ENCODE measurements around the gene NSMCE1. TPM values are rescaled to one million over a fixed set of nuclear protein-coding genes. Genes with fewer than 3 reads are reported as not detected.

The NSMCE1 gene
- total RNA-seq, 4 donors from 2014 or later, result 6.2 to 90.8 (median 27.2) TPM

GRCh38 chr16:27287051-27287811 lies 18.7 kb upstream of the NSMCE1 start:
- Histone ChIP-seq H3K4me3 (no peak overlapping the region), H3K27ac (peak overlapping the region in 1 of 4 donors; percentile 6), H3K36me3 (no peaks in the 10 kb centered on the region), H3K27me3 (no peaks in the 10 kb centered on the region), H3K4me1 (no peaks in the 10 kb centered on the region), H3K9me3 (no peaks in the 10 kb centered on the region)
- intact Hi-C loops (cut with DNase I; ENCODE audit: low total_unique reads) (no loop called here), in situ Hi-C loops (cut with MboI; ENCODE audit: low pct_ligation_motif_present in 1 of 4, low pct_unique_long_range_greater_than_20kb in 1 of 4, low sequenced_read_pairs in 3 of 4) (no loop called here)
- no peak for TF ChIP-seq EP300 (IDR thresholded peaks at IDR 0.05; ENCODE audit: low read depth)
- TF ChIP-seq CTCF (IDR thresholded peaks at IDR 0.05), result no peak
- TF ChIP-seq POLR2AphosphoS5 (IDR thresholded peaks at IDR 0.05), result no peak
- no peak for TF ChIP-seq POLR2A (IDR thresholded peaks at IDR 0.05)
- 90 to 95% methylated on average over 6 to 8 of the region's 8 CpGs for WGBS, 2 donors (ENCODE audit: low coverage in 1 of 2)
- no peak for DNase-seq

DNA sequence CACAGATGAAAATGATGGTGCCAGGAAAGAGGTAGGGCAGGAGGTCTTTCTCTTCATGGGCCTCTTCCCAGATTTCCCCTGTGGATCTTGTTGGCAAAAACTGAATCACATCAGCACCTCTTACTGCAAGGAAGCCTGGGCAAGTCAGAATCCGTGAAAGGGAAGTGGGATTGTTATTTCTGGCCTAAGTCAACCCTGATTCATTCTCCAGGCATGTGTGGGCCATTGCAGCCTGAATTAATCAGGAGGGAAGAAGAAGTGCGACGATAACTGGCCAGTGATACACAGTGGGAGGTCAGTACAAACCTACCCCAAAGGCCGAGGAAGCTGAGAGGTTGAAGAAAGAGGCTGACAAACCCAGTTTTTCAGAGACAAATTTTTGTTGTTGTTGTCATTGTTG lies 17.9 kb upstream of the NSMCE1 start:
- in situ Hi-C loops (cut with MboI; ENCODE audit: low pct_ligation_motif_present in 1 of 4, low pct_unique_long_range_greater_than_20kb in 1 of 4, low sequenced_read_pairs in 3 of 4), result no loop called here

GRCh38 chr16:27285676-27286196 lies 17.2 kb upstream of the NSMCE1 start:
- Histone ChIP-seq H3K36me3 (no peaks in the 10 kb centered on the region), H3K4me3 (no peak overlapping the region), H3K27ac (no peak overlapping the region), H3K4me1 (no peaks in the 10 kb centered on the region), H3K27me3 (no peaks in the 10 kb centered on the region), H3K9me3 (no peaks in the 10 kb centered on the region)
- TF ChIP-seq CTCF (IDR thresholded peaks at IDR 0.05) (no peak), POLR2AphosphoS5 (IDR thresholded peaks at IDR 0.05) (no peak)
- WGBS, 2 donors (ENCODE audit: low coverage in 1 of 2), result 60 to 76% methylated on average over 1 to 6 of the region's 6 CpGs
- intact Hi-C loops (cut with DNase I; ENCODE audit: low total_unique reads) (no loop called here), in situ Hi-C loops (cut with MboI; ENCODE audit: low pct_ligation_motif_present in 1 of 4, low pct_unique_long_range_greater_than_20kb in 1 of 4, low sequenced_read_pairs in 3 of 4) (no loop called here)
- DNase-seq, result peak; percentile 22

More for the DNA sequence above, 17.9 kb upstream of the NSMCE1 start:
- no peak for TF ChIP-seq POLR2AphosphoS5 (IDR thresholded peaks at IDR 0.05)
- no peak for TF ChIP-seq CTCF (IDR thresholded peaks at IDR 0.05)
- no peak for TF ChIP-seq EP300 (IDR thresholded peaks at IDR 0.05; ENCODE audit: low read depth)
- TF ChIP-seq POLR2A (IDR thresholded peaks at IDR 0.05), result no peak
- H3K4me3 ChIP-seq, result no peak overlapping the region
- intact Hi-C loops (cut with DNase I; ENCODE audit: low total_unique reads), result no loop called here
- peak overlapping the region in 1 of 4 donors; percentile 27 for H3K27ac ChIP-seq
- H3K27me3 ChIP-seq, result no peaks in the 10 kb centered on the region
- DNase-seq, result no peak
- 65% methylated on average over 4 of the region's 4 CpGs; no CpG with 5 or more reads in 1 of the 2 donors for WGBS, 2 donors (ENCODE audit: low coverage in 1 of 2)
- H3K4me1 ChIP-seq, result no peaks in the 10 kb centered on the region
- no peaks in the 10 kb centered on the region for H3K36me3 ChIP-seq
- no peaks in the 10 kb centered on the region for H3K9me3 ChIP-seq

DNA sequence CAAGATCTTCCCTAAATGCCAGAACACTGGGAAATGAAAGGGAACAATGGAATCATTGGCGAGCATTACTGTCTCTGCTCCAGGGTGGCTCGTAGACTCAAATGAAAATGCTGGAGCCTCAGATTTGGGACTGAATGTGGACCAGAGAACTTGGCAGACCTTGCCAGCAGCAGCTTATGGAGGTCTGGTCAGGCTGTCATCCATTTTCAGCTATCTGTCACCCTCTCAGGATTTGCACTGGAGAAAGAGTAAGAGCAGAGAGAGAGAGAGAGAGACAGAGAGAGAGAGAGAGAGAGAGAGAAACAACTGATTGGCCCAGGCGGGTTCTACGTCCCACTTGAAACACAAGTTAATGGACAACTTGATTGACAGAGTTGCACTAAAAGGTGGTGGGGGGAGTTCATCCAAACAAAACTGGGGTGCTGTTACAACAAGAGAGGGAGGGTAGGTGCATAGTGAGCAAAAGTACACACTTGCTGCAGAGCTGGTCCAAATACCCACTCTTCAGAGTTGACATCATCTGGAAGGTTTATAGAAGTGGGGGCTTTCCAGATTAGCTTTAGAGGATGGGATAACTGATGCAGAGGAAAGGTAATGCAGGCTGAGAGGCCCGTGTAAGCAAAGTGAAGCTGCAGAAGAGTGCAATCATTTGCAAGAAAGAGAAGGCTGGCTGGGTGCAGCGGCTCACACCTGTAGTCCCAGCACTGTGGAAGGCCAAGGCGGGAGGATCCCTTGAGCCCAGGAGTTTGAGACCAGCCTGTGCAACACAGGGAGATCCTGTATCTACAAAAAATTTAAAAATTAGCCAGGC lies 16.5 kb upstream of the NSMCE1 start:
- Histone ChIP-seq H3K4me1 (no peaks in the 10 kb centered on the region), H3K27me3 (no peaks in the 10 kb centered on the region), H3K27ac (no peak overlapping the region), H3K9me3 (no peaks in the 10 kb centered on the region), H3K36me3 (no peaks in the 10 kb centered on the region), H3K4me3 (no peak overlapping the region)
- DNase-seq, result no peak
- intact Hi-C loops (cut with DNase I; ENCODE audit: low total_unique reads), result no loop called here
- TF ChIP-seq EP300 (IDR thresholded peaks at IDR 0.05; ENCODE audit: low read depth) (no peak), CTCF (IDR thresholded peaks at IDR 0.05) (no peak), POLR2A (IDR thresholded peaks at IDR 0.05) (no peak), POLR2AphosphoS5 (IDR thresholded peaks at IDR 0.05) (no peak)
- WGBS, 2 donors (ENCODE audit: low coverage in 1 of 2), result 40 to 83% methylated on average over 1 to 7 of the region's 7 CpGs
- in situ Hi-C loops (cut with MboI; ENCODE audit: low pct_ligation_motif_present in 1 of 4, low pct_unique_long_range_greater_than_20kb in 1 of 4, low sequenced_read_pairs in 3 of 4), result no loop called here

Measured in transverse colon (tissue), 4 donors.